PFSK-1 (cell line): ENCODE measurements around the gene LBHD2.

Experiments
- FOXP2 ChIP-seq: optimal IDR thresholded peaks from 2 replicates; pipeline ENCODE3; 2011; ENCODE audit warnings: borderline replicate concordance, control low read depth, inconsistent platforms; ENCODE audit not compliant: insufficient read depth; ENCODE audit errors: extremely low read length, extremely low read depth
- POLR2AphosphoS5 ChIP-seq: IDR thresholded peaks from 2 replicates; pipeline ENCODE4 v1.6.1; 2012; ENCODE audit warnings: low read depth, mild to moderate bottlenecking, control low read depth, low read length, moderate library complexity
- REST ChIP-seq, 2 experiments: IDR thresholded peaks; 2 replicates each; pipeline versions ENCODE4 v1.6.1 to v1.8.0; 2011 to 2012; ENCODE audit warnings: low read depth in 2 of 2, low read length in 2 of 2, control low read depth in 1 of 2, inconsistent platforms in 1 of 2, mild to moderate bottlenecking in 1 of 2, moderate library complexity in 1 of 2; ENCODE audit not compliant: insufficient read depth in 1 of 2
- SIN3A ChIP-seq: IDR thresholded peaks from 2 replicates; pipeline ENCODE4 v1.6.1; 2012; ENCODE audit warnings: mild to moderate bottlenecking, low read length, moderate library complexity, borderline replicate concordance; ENCODE audit not compliant: insufficient read depth
- TAF1 ChIP-seq: IDR thresholded peaks from 2 replicates; pipeline ENCODE4 v1.6.1; 2012; ENCODE audit warnings: low read length, control low read depth, borderline replicate concordance; ENCODE audit not compliant: insufficient read depth

The LBHD2 gene

DNA sequence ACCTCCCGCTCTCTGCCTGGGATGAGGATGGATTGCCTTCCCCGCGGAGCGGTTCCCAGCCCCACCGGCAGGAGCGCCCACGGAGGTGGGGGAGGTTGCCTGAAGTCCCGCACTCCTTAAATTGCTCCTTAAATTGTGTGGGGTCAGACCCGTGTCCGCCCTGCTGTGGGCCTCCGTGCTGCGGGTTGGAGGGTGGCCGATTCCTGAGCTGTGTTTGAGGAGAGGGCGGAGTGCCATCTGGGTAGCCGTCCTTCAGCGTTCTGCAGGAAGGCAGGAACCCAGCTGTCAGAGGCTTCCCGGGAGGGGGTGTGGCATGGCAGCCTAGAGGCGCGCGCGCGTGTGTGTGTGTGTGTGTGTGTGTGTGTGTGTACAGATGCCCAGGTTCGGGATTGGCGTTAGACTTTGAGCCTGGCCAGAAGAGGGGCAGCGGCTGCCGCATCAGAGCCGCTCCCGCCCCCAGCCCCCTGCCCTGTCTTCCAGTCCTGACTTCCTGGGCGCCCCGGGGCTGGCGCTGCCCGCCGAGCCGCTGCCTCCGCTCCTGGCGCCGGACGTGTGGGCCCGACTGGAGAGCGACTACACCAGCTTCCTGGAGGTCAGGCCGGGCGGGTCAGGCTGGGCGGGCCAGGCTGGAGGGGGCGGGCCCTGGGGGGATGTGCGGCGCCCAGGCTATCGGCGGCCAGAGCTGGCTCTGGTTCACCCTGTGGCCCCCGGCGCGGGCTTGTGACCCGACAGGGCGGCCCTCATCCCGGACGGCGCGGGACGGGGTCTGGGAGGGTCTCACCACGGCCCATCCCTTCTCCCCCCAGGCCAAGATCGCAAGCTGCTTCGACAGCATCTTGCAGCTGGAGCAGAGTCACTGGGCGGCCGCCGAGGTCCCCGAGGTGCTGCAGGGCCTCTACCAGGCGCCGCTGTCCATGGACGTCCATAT lies 19.7 kb downstream of the LBHD2 start:
- TF ChIP-seq SIN3A, result no peak
- no peak for TF ChIP-seq FOXP2
- TF ChIP-seq POLR2AphosphoS5, result no peak
- TF ChIP-seq REST (IDR thresholded peaks at IDR 0.05; ENCODE audit: insufficient read depth in 1 of 2, low read depth in 2 of 2, low read length in 2 of 2), result no peak
- TF ChIP-seq TAF1, result no peak

DNA sequence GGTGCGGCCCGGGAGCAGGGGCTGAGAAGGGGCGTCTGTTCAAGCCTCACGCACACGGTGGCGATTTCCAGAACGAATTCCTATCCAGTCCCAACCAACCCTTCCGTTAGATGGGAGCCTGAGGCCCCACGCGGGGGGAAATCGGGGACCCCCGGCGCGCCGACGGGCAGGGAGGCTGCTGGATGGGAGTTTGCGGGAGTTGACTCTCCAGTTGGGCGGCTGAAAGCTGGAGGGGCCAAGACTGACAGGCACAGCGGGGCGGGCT lies 20.3 kb downstream of the LBHD2 start:
- no peak for TF ChIP-seq TAF1
- no peak for TF ChIP-seq FOXP2
- TF ChIP-seq POLR2AphosphoS5, result no peak
- TF ChIP-seq SIN3A, result no peak
- TF ChIP-seq REST (IDR thresholded peaks at IDR 0.05; ENCODE audit: insufficient read depth in 1 of 2, low read depth in 2 of 2, low read length in 2 of 2), result no peak

DNA sequence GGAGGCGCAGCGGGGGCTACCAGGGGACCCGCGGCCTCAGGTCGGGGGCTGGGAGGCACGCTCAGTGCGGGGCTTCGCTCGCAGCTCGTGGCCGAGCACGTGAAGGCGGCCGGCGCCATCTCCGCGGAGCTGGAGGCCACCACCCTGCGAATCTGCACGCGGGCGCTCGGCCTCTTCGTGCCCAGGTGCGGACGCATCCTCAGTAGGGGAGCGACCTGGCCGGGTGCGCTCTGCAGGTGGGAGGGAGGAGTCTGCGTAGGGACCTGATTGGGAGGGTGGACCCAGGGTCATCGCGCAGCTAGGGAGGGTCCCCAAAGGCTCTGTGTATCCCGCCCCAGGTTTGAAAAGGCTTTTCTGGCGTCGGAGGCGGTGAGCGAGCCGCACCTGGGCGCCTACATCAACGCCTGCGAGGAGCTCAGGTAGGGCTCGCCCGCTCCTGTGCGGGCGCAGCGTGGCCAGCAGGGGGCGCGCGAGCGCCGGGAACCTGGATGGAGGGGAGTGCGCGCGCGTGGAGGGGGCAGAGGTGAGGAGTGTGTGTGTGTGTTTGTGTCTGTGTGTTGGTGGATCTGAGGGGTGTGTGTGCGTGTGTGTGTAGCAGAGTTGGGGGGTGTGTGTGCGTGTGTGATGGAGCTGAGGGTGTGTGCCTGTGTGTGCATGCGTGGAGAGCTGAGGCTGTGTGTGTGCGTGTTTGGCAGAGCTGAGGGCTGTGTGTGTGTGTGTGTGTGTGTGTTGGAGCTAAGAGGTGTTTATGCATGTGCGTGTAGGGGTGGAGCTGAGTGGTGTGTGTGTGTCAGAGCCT lies 20.8 kb downstream of the LBHD2 start:
- no peak for TF ChIP-seq FOXP2
- no peak for TF ChIP-seq REST (IDR thresholded peaks at IDR 0.05; ENCODE audit: insufficient read depth in 1 of 2, low read depth in 2 of 2, low read length in 2 of 2)
- TF ChIP-seq SIN3A, result no peak
- TF ChIP-seq POLR2AphosphoS5, result no peak
- no peak for TF ChIP-seq TAF1

- TF ChIP-seq FOXP2, result no peak
Measured at GRCh38 chr14:103105580-103106150, 21.7 kb downstream of the LBHD2 start.

DNA sequence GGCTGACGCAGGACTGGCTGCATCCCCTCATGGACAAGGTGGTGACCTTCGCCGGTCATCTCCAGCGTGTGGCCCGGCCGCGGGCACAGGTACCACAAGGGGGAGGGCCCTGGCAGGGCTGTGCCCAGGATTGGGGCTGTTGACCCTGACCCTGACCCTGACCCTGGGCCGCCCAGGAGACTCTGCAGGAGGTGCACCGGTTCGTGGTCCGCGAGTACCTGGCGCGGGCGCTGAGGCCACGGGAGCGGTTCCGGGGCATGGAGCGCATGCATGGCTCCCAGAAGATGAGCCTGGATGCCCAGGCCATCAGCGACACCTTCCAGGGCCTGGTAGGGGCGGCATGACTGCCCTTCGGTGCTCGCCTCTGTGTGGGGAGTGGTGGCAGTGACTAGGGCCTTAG lies 23.4 kb downstream of the LBHD2 start:
- TF ChIP-seq SIN3A, result no peak
- TF ChIP-seq POLR2AphosphoS5, result no peak
- no peak for TF ChIP-seq TAF1
- no peak for TF ChIP-seq REST (IDR thresholded peaks at IDR 0.05; ENCODE audit: insufficient read depth in 1 of 2, low read depth in 2 of 2, low read length in 2 of 2)
- TF ChIP-seq FOXP2, result no peak
